Ishikawa (cell line): ENCODE measurements around the gene KDM2B.

Experiments
- EP300 ChIP-seq: IDR thresholded peaks from 2 replicates; pipeline ENCODE4 v1.6.1; 2012; ENCODE audit warnings: borderline replicate concordance
- TAF1 ChIP-seq: IDR thresholded peaks from 2 replicates; pipeline ENCODE4 v1.6.1; 2012; ENCODE audit warnings: low read depth, mild to moderate bottlenecking
- TEAD4 ChIP-seq: IDR thresholded peaks from 2 replicates; pipeline ENCODE4 v1.6.1; 2012

DNA sequence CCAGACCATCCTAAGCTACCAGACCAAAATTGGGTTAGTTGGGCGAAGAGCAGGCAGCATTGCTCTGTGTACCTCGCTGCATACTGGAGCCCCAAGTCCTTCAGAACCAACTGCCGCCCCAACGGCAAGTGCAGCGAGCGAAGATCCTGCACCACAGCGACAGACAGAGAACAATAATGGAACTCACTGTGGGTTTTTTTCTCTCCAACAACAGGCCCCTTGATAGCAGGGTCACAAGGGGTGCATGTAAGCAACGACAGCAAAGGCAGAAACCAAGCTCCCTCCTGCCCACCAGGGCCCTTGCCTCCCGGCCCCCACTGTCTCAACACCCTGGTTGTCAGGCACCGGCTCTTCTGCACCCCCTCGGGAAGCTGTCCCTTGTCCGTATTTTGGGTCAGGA is 141.9 kb downstream of the KDM2B start:
- no peak for TF ChIP-seq TEAD4
- TF ChIP-seq TAF1, result no peak
- TF ChIP-seq EP300, result no peak
